Measurements from ENCODE around the gene PALLD.

- no peak for TF ChIP-seq GATA3 (IDR thresholded peaks at IDR 0.05; ENCODE audit: low read depth, low read length)
- TF ChIP-seq GATA2 (IDR thresholded peaks at IDR 0.05; ENCODE audit: low read depth, low read length): no peak
These were observed 337.0 kb downstream of the PALLD start for GRCh38 chr4:168833881-168834280.
